NT2/D1 (cell line): ENCODE measurements around the gene S100A2.

Source experiments
- DNase-seq: peaks from one replicate; pipeline ENCODE4 v3.0.0-alpha.2; 2011; ENCODE audit warnings: low read depth, low spot score
- H3K27me3 ChIP-seq: 2 replicates; pipeline ENCODE4 v1.6.0; 2011; ENCODE audit warnings: mild to moderate bottlenecking; ENCODE audit not compliant: insufficient read length, insufficient read depth
- H3K36me3 ChIP-seq: 2 replicates; pipeline ENCODE4 v1.6.1; 2011; ENCODE audit warnings: mild to moderate bottlenecking, low read length, mixed read lengths; ENCODE audit not compliant: insufficient read depth, insufficient read length
- H3K4me1 ChIP-seq: 2 replicates; pipeline ENCODE4 v1.5.1; 2011; ENCODE audit not compliant: insufficient read depth, insufficient read length
- H3K4me3 ChIP-seq: 2 replicates; pipeline ENCODE4 v1.5.1; 2011; ENCODE audit warnings: low read depth; ENCODE audit not compliant: insufficient read length
- H3K9ac ChIP-seq: 2 replicates; pipeline ENCODE4 v1.6.0; 2011; ENCODE audit warnings: low read depth; ENCODE audit not compliant: insufficient read length
- H3K9me3 ChIP-seq: 2 replicates; pipeline ENCODE4 v1.5.1; 2011; ENCODE audit warnings: mild to moderate bottlenecking, low read length; ENCODE audit not compliant: insufficient read depth
- SUZ12 ChIP-seq: IDR thresholded peaks from 2 replicates; pipeline ENCODE4 v1.6.1; 2011; ENCODE audit not compliant: insufficient read length, insufficient read depth; ENCODE audit errors: extremely low read depth
- YY1 ChIP-seq: IDR thresholded peaks from 2 replicates; pipeline ENCODE4 v1.6.1; 2011; ENCODE audit not compliant: insufficient read length, insufficient read depth
- ZNF274 ChIP-seq: IDR thresholded peaks from 2 replicates; pipeline ENCODE4 v1.6.1; 2011; ENCODE audit warnings: mild to moderate bottlenecking, low read depth, low read length

S100A2 gene

DNA sequence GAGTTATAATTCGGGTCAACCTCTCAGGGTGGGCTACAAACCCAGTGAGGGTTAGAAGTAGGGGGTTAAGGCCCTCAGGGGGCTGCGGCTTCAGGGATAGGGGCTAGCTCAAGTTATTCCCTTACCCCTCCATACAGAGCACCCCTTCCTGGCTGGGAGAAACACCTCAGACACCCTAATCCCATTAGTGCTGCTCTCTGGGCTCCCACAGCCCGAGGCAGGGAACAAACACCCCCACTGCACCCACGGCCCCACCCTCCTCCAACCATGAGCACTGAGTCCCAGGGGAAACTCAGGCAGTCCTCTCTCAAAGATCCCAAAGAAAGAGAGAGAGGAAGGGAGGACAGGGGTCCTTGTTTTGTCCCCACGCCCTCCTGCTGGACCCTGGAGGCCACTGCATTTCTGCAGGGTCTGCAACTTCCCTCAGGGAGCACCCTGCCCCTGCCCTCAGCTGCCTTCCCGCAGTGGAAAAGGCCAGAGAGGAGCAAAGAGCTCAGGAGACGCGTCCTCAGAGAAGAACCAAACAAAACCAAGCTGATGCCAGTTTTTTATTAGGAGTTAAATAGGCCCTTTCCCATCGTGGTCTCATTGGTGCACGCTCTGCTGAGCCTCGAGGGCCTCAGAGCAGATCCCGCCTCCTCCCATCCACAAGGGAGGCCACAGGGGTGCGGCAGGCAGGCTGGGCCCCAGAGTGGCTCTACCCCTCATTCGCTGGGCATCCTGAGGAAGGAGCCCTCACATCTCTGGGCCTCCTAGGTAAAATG, 18.7 kb downstream of the S100A2 start:
- Histone ChIP-seq H3K36me3 (peaks cover 5% of the 10 kb centered on the region), H3K4me1 (peaks cover 45% of the 10 kb centered on the region), H3K27me3 (no peaks in the 10 kb centered on the region), H3K9ac (peak overlapping the region; percentile 43), H3K4me3 (no peak overlapping the region), H3K9me3 (peaks cover 11% of the 10 kb centered on the region; the same call in 1 of the 2 replicates)
- TF ChIP-seq ZNF274, result no peak
- TF ChIP-seq SUZ12, result no peak
- no peak for TF ChIP-seq YY1
- DNase-seq, result no peak

DNA sequence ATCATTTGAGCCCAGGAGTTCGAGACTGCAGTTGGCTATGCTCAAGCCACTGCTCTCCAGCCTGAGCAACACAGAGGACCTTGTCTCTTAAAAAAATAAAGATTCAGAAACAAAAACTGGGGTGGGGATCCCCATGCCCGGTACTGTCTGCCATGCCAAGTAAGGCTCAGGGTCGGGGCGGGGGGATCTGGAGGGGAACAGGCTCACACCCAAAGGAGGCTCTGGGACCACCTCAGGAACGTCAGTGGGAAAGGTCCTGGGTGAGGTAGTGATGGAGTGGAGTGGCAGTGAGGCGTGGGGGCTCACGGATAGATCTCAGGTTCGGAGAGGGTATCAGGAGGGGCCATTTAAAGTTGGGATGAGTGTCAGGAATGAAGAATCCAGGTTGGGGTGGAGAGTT, 19.3 kb downstream of the S100A2 start:
- Histone ChIP-seq H3K9ac (no peak overlapping the region), H3K27me3 (no peaks in the 10 kb centered on the region), H3K36me3 (peaks cover 5% of the 10 kb centered on the region), H3K4me1 (peaks cover 45% of the 10 kb centered on the region), H3K9me3 (peaks cover 11% of the 10 kb centered on the region; the same call in 1 of the 2 replicates), H3K4me3 (no peak overlapping the region)
- no peak for TF ChIP-seq YY1
- TF ChIP-seq SUZ12, result no peak
- TF ChIP-seq ZNF274, result no peak
- DNase-seq, result no peak

DNA sequence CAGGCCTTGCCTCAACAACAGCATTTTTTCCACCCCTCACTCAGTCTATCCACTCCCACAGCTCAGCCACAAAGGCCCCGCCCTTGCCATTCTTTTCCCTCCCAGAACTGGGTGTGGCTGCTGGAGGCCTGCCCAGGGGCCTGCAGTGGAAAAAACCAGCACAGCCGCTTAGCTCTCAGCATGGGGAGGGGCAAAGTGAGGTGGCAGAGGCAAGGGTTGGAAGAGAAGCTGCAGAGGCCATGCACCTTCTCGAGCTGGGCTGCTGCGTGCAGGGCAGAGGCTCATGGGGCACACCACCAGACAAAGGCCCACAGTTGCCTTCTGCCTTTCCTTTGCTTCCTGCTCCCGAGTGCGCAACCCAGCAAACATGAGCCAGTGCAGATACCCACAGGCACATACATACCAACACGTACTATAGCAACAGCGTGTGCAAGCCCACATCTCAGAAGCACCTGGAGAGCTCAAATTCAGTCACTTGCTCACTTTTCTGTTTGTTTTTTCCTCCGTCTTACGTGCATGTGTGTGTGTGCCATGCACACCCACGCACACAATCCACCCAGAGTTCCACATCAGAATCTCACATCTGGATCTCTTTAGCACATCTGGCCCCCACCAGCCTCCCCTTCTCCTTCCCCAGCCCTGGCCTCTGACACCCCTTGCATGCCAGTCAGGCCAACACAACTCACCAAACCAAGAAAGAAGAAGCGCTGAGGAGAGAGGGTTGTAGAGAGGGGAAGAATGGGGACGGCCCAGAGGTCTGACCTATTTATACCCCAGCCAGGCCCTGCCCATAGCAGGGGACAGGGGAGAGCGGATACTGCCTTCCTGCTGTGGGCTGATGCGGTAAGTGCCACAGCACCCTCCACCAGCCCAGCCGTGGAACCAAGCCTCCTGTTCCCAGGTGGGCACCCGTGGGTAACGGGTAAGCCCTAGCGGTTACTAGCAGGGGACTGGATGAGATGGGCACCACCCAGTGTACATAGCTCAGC, 20.3 kb downstream of the S100A2 start, which contains the start of gene S100A4:
Gene S100A4 (minus strand): TSS at position 740 of the 989 bp plus-strand sequence. CDS start 1,012 bp downstream, outside the sequence.
- peaks cover 41% of the 10 kb centered on the region for H3K4me1 ChIP-seq
- H3K9me3 ChIP-seq, result peaks cover 11% of the 10 kb centered on the region; the same call in 1 of the 2 replicates
- H3K4me3 ChIP-seq, result no peak within 1 kb of the TSS
- peak; percentile 80 for DNase-seq
- peaks cover 5% of the 10 kb centered on the region for H3K36me3 ChIP-seq
- no peaks in the 10 kb centered on the region for H3K27me3 ChIP-seq
- peak within 1 kb of the TSS; percentile 68 for H3K9ac ChIP-seq
- TF ChIP-seq ZNF274, result no peak
- no peak for TF ChIP-seq YY1
- no peak for TF ChIP-seq SUZ12

DNA sequence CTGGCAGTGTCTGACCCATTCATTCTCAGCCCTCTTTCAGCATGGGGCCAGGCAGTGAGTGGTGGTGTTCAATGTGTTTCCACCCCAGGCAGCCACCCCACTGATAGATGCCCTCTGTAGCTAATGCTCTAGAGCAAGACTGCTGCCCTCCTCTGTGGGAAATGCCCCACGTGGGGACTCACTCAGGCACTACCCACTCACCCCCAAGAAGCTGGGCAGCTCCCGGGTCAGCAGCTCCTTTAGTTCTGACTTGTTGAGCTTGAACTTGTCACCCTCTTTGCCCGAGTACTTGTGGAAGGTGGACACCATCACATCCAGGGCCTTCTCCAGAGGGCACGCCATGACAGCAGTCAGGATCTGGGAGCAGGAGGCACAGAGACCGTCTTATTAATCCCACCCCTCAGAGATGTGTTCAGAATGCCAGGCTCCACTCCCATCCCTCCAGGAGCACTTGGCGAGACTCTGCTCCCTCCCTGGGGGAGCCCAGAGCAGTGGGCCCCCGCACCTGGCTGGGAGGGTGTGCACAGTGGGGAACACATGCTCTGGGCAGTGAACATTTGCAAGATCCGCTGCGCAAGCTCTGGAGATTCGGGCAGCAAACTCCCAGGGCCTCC, 21.1 kb downstream of the S100A2 start:
- H3K4me3 ChIP-seq, result no peak overlapping the region
- H3K36me3 ChIP-seq, result peaks cover 5% of the 10 kb centered on the region
- H3K9me3 ChIP-seq, result peaks cover 11% of the 10 kb centered on the region; the same call in 1 of the 2 replicates
- H3K4me1 ChIP-seq, result peaks cover 34% of the 10 kb centered on the region
- H3K9ac ChIP-seq, result peak overlapping the region; percentile 53
- no peak for DNase-seq
- H3K27me3 ChIP-seq, result no peaks in the 10 kb centered on the region
- TF ChIP-seq YY1 (no peak), ZNF274 (no peak), SUZ12 (no peak)

DNA sequence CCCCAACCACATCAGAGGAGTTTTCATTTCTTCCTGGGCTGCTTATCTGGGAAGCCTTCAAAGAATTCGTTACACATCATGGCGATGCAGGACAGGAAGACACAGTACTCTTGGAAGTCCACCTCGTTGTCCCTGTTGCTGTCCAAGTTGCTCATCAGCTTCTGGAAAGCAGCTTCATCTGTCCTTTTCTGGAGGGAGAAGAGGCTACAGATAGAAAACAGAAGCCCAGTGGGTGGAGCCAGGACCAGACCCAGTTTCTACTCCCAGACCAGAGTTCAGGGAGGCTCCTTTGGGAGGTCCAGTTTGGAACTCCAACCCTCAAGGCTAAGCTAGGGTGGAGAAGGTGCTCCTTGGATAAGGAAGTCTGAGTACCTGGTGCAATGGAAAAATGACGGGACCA, 21.9 kb downstream of the S100A2 start:
- peaks cover 27% of the 10 kb centered on the region for H3K4me1 ChIP-seq
- H3K4me3 ChIP-seq, result no peak overlapping the region
- no peaks in the 10 kb centered on the region for H3K27me3 ChIP-seq
- no peak for DNase-seq
- TF ChIP-seq YY1 (no peak), SUZ12 (no peak), ZNF274 (no peak)
- H3K9me3 ChIP-seq, result peaks cover 11% of the 10 kb centered on the region; the same call in 1 of the 2 replicates
- H3K36me3 ChIP-seq, result peaks cover 5% of the 10 kb centered on the region
- H3K9ac ChIP-seq, result no peak overlapping the region

DNA sequence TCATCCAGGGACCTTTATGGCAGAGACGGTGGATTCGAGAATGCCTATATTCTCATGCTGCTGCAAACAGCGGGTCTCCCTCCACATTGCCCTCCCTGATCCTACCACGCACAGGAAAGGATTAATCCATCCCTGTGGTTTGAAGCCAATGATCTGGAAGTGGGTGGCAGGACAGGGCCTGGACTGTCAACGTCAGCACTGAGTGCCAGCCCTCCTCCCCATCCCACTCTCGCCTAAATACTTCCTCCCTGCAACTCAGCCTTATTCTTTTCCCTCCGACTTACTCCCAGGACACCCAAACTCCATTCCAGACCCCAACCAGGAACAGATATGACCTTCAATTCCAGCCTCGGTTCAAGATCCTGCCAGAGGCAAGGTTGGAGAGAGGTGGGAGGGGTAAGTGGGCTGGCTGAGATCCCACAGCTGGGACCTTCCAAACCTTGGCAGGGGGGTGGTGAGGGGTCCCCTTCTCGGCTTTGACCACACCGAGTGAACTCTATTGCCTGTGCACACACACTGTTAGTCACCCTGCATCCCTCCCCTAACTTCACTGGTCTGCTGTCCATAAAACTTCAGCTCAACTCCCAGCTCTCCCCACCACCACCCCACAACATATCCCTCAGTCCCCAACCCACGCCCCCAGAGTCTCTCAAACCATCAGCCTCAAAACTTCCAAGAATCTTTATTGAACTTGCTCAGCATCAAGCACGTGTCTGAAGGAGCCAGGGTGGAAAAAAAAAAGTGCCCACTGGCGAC, 22.5 kb downstream of the S100A2 start:
- H3K9me3 ChIP-seq, result peaks cover 11% of the 10 kb centered on the region; the same call in 1 of the 2 replicates
- H3K9ac ChIP-seq, result no peak overlapping the region
- peaks cover 5% of the 10 kb centered on the region for H3K36me3 ChIP-seq
- H3K4me3 ChIP-seq, result no peak overlapping the region
- peaks cover 23% of the 10 kb centered on the region for H3K4me1 ChIP-seq
- H3K27me3 ChIP-seq, result no peaks in the 10 kb centered on the region
- no peak for TF ChIP-seq YY1
- no peak for TF ChIP-seq SUZ12
- TF ChIP-seq ZNF274, result no peak
- DNase-seq, result no peak
